AG04449 (cell line): ENCODE results near the gene PHOX2B.

Experiments
- CTCF ChIA-PET: fragments of 350-600 bp; formaldehyde crosslinking; extraction: SDS; loops from one replicate; lab custom pipeline; 2021; ENCODE audit warnings: antibody characterized with exemption; lab: Yijun Ruan, JAX
- POLR2A ChIA-PET: fragments of 400-600, 350-600 bp; formaldehyde crosslinking; extraction: SDS; loops from one replicate; lab custom pipeline; 2020; ENCODE audit warnings: antibody characterized with exemption, inconsistent platforms; lab: Yijun Ruan, JAX
- DNase-seq: peaks from one replicate; pipeline ENCODE4 v3.0.0-alpha.2; 2010; ENCODE audit warnings: low read depth, low spot score
- H3K4me3 ChIP-seq: 2 replicates; pipeline ENCODE4 v1.5.1; 2011; ENCODE audit warnings: low read depth, mild to moderate bottlenecking, control low read depth, low read length
- TF ChIP-seq, protein P1 (sequence below): IDR thresholded peaks from one replicate; pipeline ENCODE4 v1.5.1; 2011; ENCODE audit warnings: mild to moderate bottlenecking, moderate library complexity, low read length, control low read depth, inconsistent platforms; ENCODE audit not compliant: insufficient read depth; ENCODE audit errors: missing control alignments

The PHOX2B gene

GRCh38 chr4:41696763-41697162 lies 51.8 kb downstream of the PHOX2B start:
- no peak for DNase-seq
- POLR2A ChIA-PET: interaction anchor here (0.6 kb wide), 1 partner anchor 14 kb away, joined by 4 read pairs; no protein-coding TSS in a partner anchor
- TF ChIP-seq, protein P1, sequence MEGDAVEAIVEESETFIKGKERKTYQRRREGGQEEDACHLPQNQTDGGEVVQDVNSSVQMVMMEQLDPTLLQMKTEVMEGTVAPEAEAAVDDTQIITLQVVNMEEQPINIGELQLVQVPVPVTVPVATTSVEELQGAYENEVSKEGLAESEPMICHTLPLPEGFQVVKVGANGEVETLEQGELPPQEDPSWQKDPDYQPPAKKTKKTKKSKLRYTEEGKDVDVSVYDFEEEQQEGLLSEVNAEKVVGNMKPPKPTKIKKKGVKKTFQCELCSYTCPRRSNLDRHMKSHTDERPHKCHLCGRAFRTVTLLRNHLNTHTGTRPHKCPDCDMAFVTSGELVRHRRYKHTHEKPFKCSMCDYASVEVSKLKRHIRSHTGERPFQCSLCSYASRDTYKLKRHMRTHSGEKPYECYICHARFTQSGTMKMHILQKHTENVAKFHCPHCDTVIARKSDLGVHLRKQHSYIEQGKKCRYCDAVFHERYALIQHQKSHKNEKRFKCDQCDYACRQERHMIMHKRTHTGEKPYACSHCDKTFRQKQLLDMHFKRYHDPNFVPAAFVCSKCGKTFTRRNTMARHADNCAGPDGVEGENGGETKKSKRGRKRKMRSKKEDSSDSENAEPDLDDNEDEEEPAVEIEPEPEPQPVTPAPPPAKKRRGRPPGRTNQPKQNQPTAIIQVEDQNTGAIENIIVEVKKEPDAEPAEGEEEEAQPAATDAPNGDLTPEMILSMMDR: no peak
- CTCF ChIA-PET: interaction anchor here (0.7 to 2.4 kb wide), 3 partner anchors 168 to 191 kb away, joined by 3 to 13 read pairs (median 9); no protein-coding TSS in a partner anchor
- H3K4me3 ChIP-seq: no peak overlapping the region

GRCh38 chr4:41696131-41696530 lies 52.4 kb downstream of the PHOX2B start:
- ChIA-PET CTCF (no interaction called here), POLR2A (no interaction called here)
- DNase-seq: no peak
- TF ChIP-seq, protein P1: no peak
- no peak overlapping the region for H3K4me3 ChIP-seq
